SK-N-MC (cell line): ENCODE data around the gene PRTG.

Source experiments
- DNase-seq: peaks from one replicate; pipeline ENCODE4 v3.0.0-alpha.2; 2011; ENCODE audit warnings: low read depth, low spot score
- H3K27ac ChIP-seq: fragments of 200-600 bp; sonication (generic); 2 replicates; pipeline ENCODE4 v1.5.1; 2016; ENCODE audit warnings: mixed run types
- H3K36me3 ChIP-seq: fragments of 200-600 bp; sonication (generic); 2 replicates; pipeline ENCODE4 v1.6.1; 2017; ENCODE audit warnings: antibody characterized with exemption, low read length, mixed read lengths; ENCODE audit not compliant: insufficient read depth
- H3K4me3 ChIP-seq: fragments of 200-600 bp; sonication (generic); 2 replicates; pipeline ENCODE4 v1.5.1; 2016
- H3K9ac ChIP-seq: fragments of 200-600 bp; sonication (generic); 2 replicates; pipeline ENCODE4 v1.8.0; 2017; ENCODE audit warnings: mixed run types, mixed read lengths; ENCODE audit not compliant: insufficient read length
- H3K9me3 ChIP-seq: fragments of 200-600 bp; sonication (generic); 2 replicates; pipeline ENCODE4 v1.6.1; 2017; ENCODE audit warnings: low read depth, mild to moderate bottlenecking, antibody characterized with exemption, low read length, moderate library complexity, mixed read lengths
- EZH2 ChIP-seq: fragments of 200-600 bp; sonication (generic); IDR thresholded peaks from one replicate; pipeline ENCODE4 v1.6.1; 2017; ENCODE audit warnings: antibody characterized with exemption
- FOXP2 ChIP-seq: optimal IDR thresholded peaks from 2 replicates; pipeline ENCODE3; 2011; ENCODE audit warnings: mild to moderate bottlenecking, moderate library complexity; ENCODE audit not compliant: insufficient read depth; ENCODE audit errors: extremely low read length, control extremely low read depth
- POLR2AphosphoS5 ChIP-seq: IDR thresholded peaks from 2 replicates; pipeline ENCODE4 v1.6.1; 2012; ENCODE audit warnings: mild to moderate bottlenecking, low read depth, low read length, borderline replicate concordance

The PRTG gene

GRCh38 chr15:55564347-55565145 lies 178.4 kb downstream of the PRTG start:
- DNase-seq, result no peak
- Histone ChIP-seq H3K36me3 (no peaks in the 10 kb centered on the region), H3K27ac (no peak overlapping the region), H3K9ac (no peak overlapping the region), H3K4me3 (no peak overlapping the region), H3K9me3 (0 out of 2 replicates have a peak, but pooled peaks cover 4% of the 10 kb centered on the region)
- no peak for TF ChIP-seq POLR2AphosphoS5
- TF ChIP-seq FOXP2, result no peak
- TF ChIP-seq EZH2, result no peak

DNA sequence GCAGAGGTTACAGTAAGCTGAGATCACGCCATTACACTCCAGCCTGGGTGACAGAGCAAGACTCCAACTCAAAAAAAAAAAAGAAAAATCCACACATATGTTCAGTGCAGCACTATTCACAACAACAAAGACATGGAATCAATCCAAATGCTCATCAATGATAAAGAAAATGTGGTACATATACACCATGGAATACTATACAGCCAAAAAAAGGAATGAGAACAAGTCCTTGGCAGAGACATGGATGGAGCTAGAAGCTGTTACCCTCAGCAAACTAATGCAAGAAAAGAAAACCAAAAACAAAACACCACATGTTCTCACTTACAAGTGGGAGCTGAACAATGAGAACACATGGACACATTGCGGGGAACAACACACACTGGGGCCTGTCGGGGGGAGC lies 180.4 kb downstream of the PRTG start:
- H3K9ac ChIP-seq, result no peak overlapping the region
- 0 out of 2 replicates have a peak, but pooled peaks cover 4% of the 10 kb centered on the region for H3K9me3 ChIP-seq
- no peaks in the 10 kb centered on the region for H3K36me3 ChIP-seq
- TF ChIP-seq POLR2AphosphoS5 (no peak), EZH2 (no peak), FOXP2 (no peak)
- H3K4me3 ChIP-seq, result no peak overlapping the region
- no peak for DNase-seq
- H3K27ac ChIP-seq, result no peak overlapping the region
